SK-N-SH (cell line): Measurements from ENCODE around the gene PRDX6. TPM values are rescaled to one million over a fixed set of nuclear protein-coding genes. Genes with fewer than 3 reads are reported as not detected.
"Not testable (repeated sequence)": the region's sequence is repeated elsewhere in the genome, so short reads cannot be mapped to it uniquely, and the experiment has no call there.

ENCODE experiments used
- CTCF ChIA-PET: fragments of 300-600, 350-600 bp; formaldehyde crosslinking; extraction: SDS; loops from one replicate; lab custom pipeline; 2021; lab: Yijun Ruan, JAX
- POLR2A ChIA-PET: fragments of 350-600 bp; sonication (Branson Sonifier 250); formaldehyde crosslinking; extraction: SDS; loops from one replicate; lab custom pipeline; 2020; ENCODE audit warnings: antibody characterized with exemption, inconsistent platforms; lab: Yijun Ruan, JAX
- DNase-seq: peaks from one replicate; pipeline ENCODE4 v3.0.0; 2012
- H2AFZ ChIP-seq: fragments of 200-600 bp; sonication (generic); 2 replicates; pipeline ENCODE4 v1.8.1; 2016; ENCODE audit warnings: antibody characterized with exemption, mild to moderate bottlenecking, low read depth
- H3F3A ChIP-seq: fragments of 200-600 bp; sonication (generic); replicated peaks from 2 replicates; pipeline ENCODE3; 2016; ENCODE audit warnings: antibody characterized with exemption, mild to moderate bottlenecking; ENCODE audit not compliant: insufficient read depth
- H3K27ac ChIP-seq, 2 experiments: fragments of 200-500 bp in 1 of 2; fragments of 200-600 bp in 1 of 2; sonication (Bioruptor generic) in 1 of 2; sonication (generic), shearing (Covaris generic) in 1 of 2; 2 replicates each; pipeline versions ENCODE4 v1.5.1 to v1.6.1; 2014 to 2016; ENCODE audit warnings: low read depth in 2 of 2, inconsistent platforms in 1 of 2, low read length in 1 of 2, mild to moderate bottlenecking in 1 of 2, mixed read lengths in 1 of 2
- H3K27me3 ChIP-seq: fragments of 200-600 bp; sonication (generic), shearing (Covaris generic); 2 replicates; pipeline ENCODE4 v1.6.1; 2016; ENCODE audit warnings: mixed run types; ENCODE audit not compliant: insufficient read depth
- H3K36me3 ChIP-seq, 2 experiments: fragments of 200-500 bp in 1 of 2; fragments of 200-600 bp in 1 of 2; sonication (Bioruptor generic) in 1 of 2; sonication (generic) in 1 of 2; replicated peaks in 1 of 2; 2 replicates each; pipeline versions ENCODE3 to v1.5.1; 2014 to 2016; ENCODE audit warnings: low read length in 1 of 2, mild to moderate bottlenecking in 1 of 2; ENCODE audit not compliant: insufficient read depth in 2 of 2, control insufficient read depth in 1 of 2
- H3K4me1 ChIP-seq, 2 experiments: fragments of 200-500 bp in 1 of 2; fragments of 200-600 bp in 1 of 2; sonication (Bioruptor generic) in 1 of 2; sonication (generic), shearing (Covaris generic) in 1 of 2; 2 replicates each; pipeline versions ENCODE4 v1.5.1 to v1.6.1; 2014 to 2016; ENCODE audit warnings: low read depth in 1 of 2, low read length in 1 of 2, mixed run types in 1 of 2; ENCODE audit not compliant: insufficient read depth in 2 of 2, control insufficient read depth in 1 of 2
- H3K4me2 ChIP-seq: fragments of 200-600 bp; sonication (generic), shearing (Covaris generic); 2 replicates; pipeline ENCODE4 v1.6.1; 2017; ENCODE audit warnings: mixed run types
- H3K4me3 ChIP-seq, 2 experiments: fragments of 200-500 bp in 1 of 2; fragments of 200-600 bp in 1 of 2; sonication (Bioruptor generic) in 1 of 2; sonication (generic), shearing (Covaris generic) in 1 of 2; 2 replicates each; pipeline versions ENCODE4 v1.5.1 to v1.8.1; 2014 to 2016; ENCODE audit warnings: low read depth in 2 of 2, inconsistent platforms in 1 of 2, low read length in 1 of 2, mild to moderate bottlenecking in 1 of 2, mixed read lengths in 1 of 2, moderate library complexity in 1 of 2
- H3K79me2 ChIP-seq: fragments of 200-600 bp; sonication (generic); 2 replicates; pipeline ENCODE4 v1.8.1; 2017; ENCODE audit warnings: mild to moderate bottlenecking; ENCODE audit not compliant: insufficient read depth
- H3K9ac ChIP-seq: fragments of 200-600 bp; sonication (generic); 2 replicates; pipeline ENCODE4 v1.6.1; 2017; ENCODE audit warnings: mixed run types
- H3K9me2 ChIP-seq: fragments of 200-600 bp; sonication (generic); 2 replicates; pipeline ENCODE4 v1.6.1; 2017; ENCODE audit warnings: mixed run types
- H3K9me3 ChIP-seq: fragments of 200-600 bp; sonication (generic); 2 replicates; pipeline ENCODE4 v1.6.1; 2017; ENCODE audit warnings: mixed run types, mild to moderate bottlenecking, moderate library complexity
- H4K20me1 ChIP-seq: fragments of 200-600 bp; sonication (generic); 2 replicates; pipeline ENCODE4 v1.6.1; 2017; ENCODE audit warnings: mild to moderate bottlenecking, mixed run types; ENCODE audit not compliant: insufficient read depth
- CHD2 ChIP-seq: fragments of 150-350 bp; IDR thresholded peaks from 2 replicates; pipeline ENCODE4 v1.6.1; 2018; ENCODE audit warnings: low read length; ENCODE audit not compliant: partially characterized antibody
- CTCF ChIP-seq: fragments of 200-600 bp; sonication (generic); IDR thresholded peaks from 2 replicates; pipeline ENCODE4 v1.6.1; 2017; ENCODE audit warnings: antibody characterized with exemption, mild to moderate bottlenecking, moderate library complexity
- EP300 ChIP-seq, 2 experiments: IDR thresholded peaks; 2 replicates each; pipeline versions ENCODE4 v1.4.0 to v1.6.1; 2012; ENCODE audit warnings: borderline replicate concordance in 1 of 2, low read depth in 1 of 2, low read length in 1 of 2
- FOSL2 ChIP-seq: IDR thresholded peaks from 2 replicates; pipeline ENCODE4 v1.4.0; 2012; ENCODE audit warnings: low read depth, mild to moderate bottlenecking, moderate library complexity, borderline replicate concordance
- FOXM1 ChIP-seq: IDR thresholded peaks from 2 replicates; pipeline ENCODE4 v1.4.0; 2012; ENCODE audit warnings: low read depth, mild to moderate bottlenecking
- GATA2 ChIP-seq: sonication (generic); formaldehyde crosslinking; IDR thresholded peaks from 2 replicates; pipeline ENCODE4 v1.5.0; 2020; ENCODE audit warnings: mild to moderate bottlenecking, missing genetic modification reagents
- JUND ChIP-seq: IDR thresholded peaks from 2 replicates; pipeline ENCODE4 v1.4.0; 2012
- MEF2A ChIP-seq: IDR thresholded peaks from 2 replicates; pipeline ENCODE4 v1.4.0; 2012; ENCODE audit warnings: low read depth, borderline replicate concordance
- NFIC ChIP-seq: IDR thresholded peaks from 2 replicates; pipeline ENCODE4 v1.4.0; 2012; ENCODE audit warnings: borderline replicate concordance
- NRF1 ChIP-seq: IDR thresholded peaks from 2 replicates; pipeline ENCODE4 v1.6.1; 2012; ENCODE audit warnings: low read depth, mild to moderate bottlenecking, low read length
- PBX3 ChIP-seq: IDR thresholded peaks from 2 replicates; pipeline ENCODE4; 2012
- RFX5 ChIP-seq: IDR thresholded peaks from 2 replicates; pipeline ENCODE4 v1.6.1; 2012; ENCODE audit warnings: mild to moderate bottlenecking, improper control_type of control experiment, low read length
- RXRA ChIP-seq: IDR thresholded peaks from 2 replicates; pipeline ENCODE4 v1.4.0; 2012; ENCODE audit warnings: low read depth, mild to moderate bottlenecking, borderline replicate concordance
- TEAD4 ChIP-seq: IDR thresholded peaks from 2 replicates; pipeline ENCODE4 v1.4.0; 2012; ENCODE audit warnings: mild to moderate bottlenecking, borderline replicate concordance; ENCODE audit not compliant: insufficient read depth
- YY1 ChIP-seq: IDR thresholded peaks from 2 replicates; pipeline ENCODE4 v1.4.0; 2012; ENCODE audit warnings: low read depth, mild to moderate bottlenecking
- WGBS: methylation state at CpG from one replicate; pipeline ENCODE4 v1.1.6; 2017; ENCODE audit warnings: low lambda C conversion rate; 5-methylcytosine and 5-hydroxymethylcytosine counted together
- polyA plus RNA-seq, 3 experiments: library from polyadenylated mRNA; depleted of rRNA; stranded (reverse); fragments of >200 nt; gene quantifications; 2 replicates each; pipeline ENCODE4 v1.2.3, GENCODE V29; 2012

Gene PRDX6
- polyA plus RNA-seq, 1 of the 3 experiments (the other 2 are of a cell fraction) = 224 TPM

- 71% methylated on average over 1 of the region's 1 CpG for WGBS
- Histone ChIP-seq H3K4me3 (no peak overlapping the region), H3K79me2 (no peaks in the 10 kb centered on the region), H3F3A (peaks cover 4% of the 10 kb centered on the region), H3K4me2 (no peak overlapping the region), H3K27ac (no peak overlapping the region), H2AFZ (no peak overlapping the region), H3K36me3 (no peaks in the 10 kb centered on the region), H3K9me2 (no peaks in the 10 kb centered on the region), H4K20me1 (no peaks in the 10 kb centered on the region), H3K9ac (no peak overlapping the region), H3K9me3 (no peaks in the 10 kb centered on the region), H3K27me3 (no peaks in the 10 kb centered on the region), H3K4me1 (peaks cover 0 to 6% of the 10 kb centered on the region in 2 experiments; a peak in 1 of 4 replicates)
- CTCF ChIA-PET = no interaction called here
- POLR2A ChIA-PET = no interaction called here
- TF ChIP-seq RFX5 = no peak
- no peak for TF ChIP-seq RXRA
- TF ChIP-seq JUND = no peak
- no peak for TF ChIP-seq MEF2A
- no peak for TF ChIP-seq EP300 (IDR thresholded peaks at IDR 0.05; ENCODE audit: borderline replicate concordance in 1 of 2, low read depth in 1 of 2, low read length in 1 of 2)
- no peak for TF ChIP-seq PBX3
- TF ChIP-seq NRF1 = no peak
- no peak for TF ChIP-seq FOSL2
- TF ChIP-seq FOXM1 = no peak
- TF ChIP-seq CTCF = no peak
- TF ChIP-seq YY1 = no peak
- no peak for TF ChIP-seq TEAD4
- TF ChIP-seq GATA2 (CRISPR knock-in tag) = no peak
- TF ChIP-seq NFIC = no peak
- TF ChIP-seq CHD2 = no peak
- no peak for DNase-seq
These were observed 32.7 kb downstream of the PRDX6 start for GRCh38 chr1:173509797-173510196.

GRCh38 chr1:173514503-173514902, 37.4 kb downstream of the PRDX6 start:
- H3K79me2 ChIP-seq, H3K4me1 ChIP-seq, H3K27me3 ChIP-seq, POLR2A ChIA-PET, DNase-seq, CTCF ChIA-PET, H3K4me2 ChIP-seq, H3K4me3 ChIP-seq, H3K9me3 ChIP-seq, H3K36me3 ChIP-seq, H3F3A ChIP-seq, H3K9me2 ChIP-seq, H3K9ac ChIP-seq, H2AFZ ChIP-seq, H3K27ac ChIP-seq, H4K20me1 ChIP-seq: not testable (repeated sequence)
- 65% methylated on average over 1 of the region's 1 CpG for WGBS
